SKM-1 (cell line): ENCODE results near the gene METTL8.
"Not testable (repeated sequence)": the region's sequence is repeated elsewhere in the genome, so short reads cannot be mapped to it uniquely, and the experiment has no call there.

Source experiments
- DNase-seq: peaks from one replicate; lab custom pipeline; 2025; ENCODE audit not compliant: unreplicated experiment; lab: John Stamatoyannopoulos, UW

The METTL8 gene

DNA sequence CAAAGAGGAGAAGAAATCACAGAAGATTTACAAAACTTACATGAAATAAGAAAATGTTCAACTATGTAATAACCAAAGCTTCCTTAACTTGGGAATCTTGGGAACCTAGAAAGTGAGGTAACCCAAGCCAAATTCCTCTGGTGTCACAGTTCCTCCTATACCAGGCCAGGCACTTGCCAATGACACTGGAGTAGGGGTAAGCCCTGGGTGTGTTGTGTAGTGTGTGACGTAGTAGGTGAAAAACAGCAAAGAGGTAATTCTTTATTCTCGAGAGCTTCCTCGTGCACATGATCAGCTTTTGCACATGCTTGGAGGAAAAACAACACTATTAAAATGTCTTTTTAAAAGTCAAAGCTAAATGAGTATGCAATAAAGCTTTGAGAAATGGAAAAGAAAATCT, 118.0 kb downstream of the METTL8 start:
- DNase-seq, result no peak

DNA sequence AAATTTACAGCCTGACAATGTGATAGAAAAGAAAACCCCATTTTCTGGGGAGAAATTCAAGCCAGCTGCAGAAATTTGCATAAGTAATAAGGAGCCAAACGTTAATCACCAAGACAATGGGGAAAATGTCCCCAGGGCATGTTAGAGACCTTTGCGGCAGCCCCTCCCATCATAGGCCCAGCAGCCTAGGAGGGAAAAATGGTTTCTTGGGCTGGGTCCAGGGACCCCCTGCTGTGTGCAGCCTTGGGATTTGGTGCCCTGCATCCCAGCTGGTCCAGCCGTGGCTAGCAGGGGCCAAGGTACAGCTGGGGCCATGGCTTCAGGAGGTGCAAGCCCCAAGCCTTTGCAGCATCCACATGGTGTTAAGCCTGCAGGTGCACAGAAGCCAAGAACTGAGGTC, 121.6 kb downstream of the METTL8 start:
- not testable (repeated sequence) for DNase-seq

DNA sequence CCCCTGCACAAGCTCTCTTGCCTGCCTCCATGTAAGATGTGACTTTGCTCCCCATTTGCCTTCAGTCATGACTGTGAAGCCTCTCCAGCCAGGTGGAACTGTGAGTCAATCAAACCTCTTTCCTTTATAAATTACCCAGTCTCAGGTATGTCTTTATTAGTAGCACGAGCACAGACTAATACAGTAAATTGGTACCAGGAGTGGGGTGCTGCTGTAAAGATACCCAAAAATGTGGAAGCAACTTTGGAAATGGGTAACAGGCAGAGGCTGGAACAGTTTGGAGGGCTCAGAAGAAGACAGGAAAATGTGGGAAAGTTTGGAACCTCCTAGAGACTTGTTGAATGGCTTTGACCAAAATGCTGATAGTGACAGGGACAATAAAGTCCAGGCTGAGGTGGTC, 122.2 kb downstream of the METTL8 start:
- not testable (repeated sequence) for DNase-seq

DNA sequence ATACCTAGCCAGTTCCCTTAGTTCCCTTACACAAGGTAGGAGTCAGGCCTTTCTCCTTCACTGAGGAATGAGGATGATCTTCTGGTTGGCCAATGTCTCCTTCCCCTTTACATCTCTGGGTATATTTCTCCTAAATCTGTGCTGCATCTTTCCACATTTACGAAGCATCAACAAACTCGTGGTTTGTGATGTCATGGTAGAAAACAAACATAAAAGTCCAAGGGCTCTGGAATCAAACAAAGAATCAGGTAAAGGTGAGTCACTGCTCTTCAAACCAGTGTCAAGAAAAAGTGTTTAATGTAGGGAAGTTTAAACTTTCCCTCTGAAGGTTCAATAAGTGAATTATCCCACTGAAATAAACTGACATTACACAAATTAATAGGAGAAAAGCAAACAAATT, 122.9 kb downstream of the METTL8 start:
- DNase-seq, result no peak

- DNase-seq, result no peak
Measured at GRCh38 chr2:171309455-171310286, 124.1 kb downstream of the METTL8 start.

- no peak for DNase-seq
Measured at GRCh38 chr2:171308280-171309054, 125.3 kb downstream of the METTL8 start.

DNA sequence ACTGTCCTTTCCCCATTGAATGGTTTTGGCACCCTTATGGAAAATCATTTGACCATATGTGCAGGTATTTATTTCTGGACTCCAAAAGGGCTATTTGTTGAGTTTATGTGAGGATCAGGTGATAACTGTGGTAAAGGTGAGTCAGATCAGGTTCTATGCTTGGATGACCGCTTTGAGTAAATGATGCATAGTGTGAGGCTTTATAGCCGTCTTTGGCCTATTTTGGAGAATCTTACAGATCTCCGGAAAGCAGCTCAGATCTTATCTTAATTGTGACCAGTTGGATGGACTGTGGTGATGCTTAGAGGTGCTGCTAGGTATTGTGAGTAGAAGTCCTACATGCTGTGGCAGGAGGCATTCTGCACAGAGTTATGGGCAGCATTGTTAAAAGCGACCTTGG, 126.2 kb downstream of the METTL8 start:
- no peak for DNase-seq

DNA sequence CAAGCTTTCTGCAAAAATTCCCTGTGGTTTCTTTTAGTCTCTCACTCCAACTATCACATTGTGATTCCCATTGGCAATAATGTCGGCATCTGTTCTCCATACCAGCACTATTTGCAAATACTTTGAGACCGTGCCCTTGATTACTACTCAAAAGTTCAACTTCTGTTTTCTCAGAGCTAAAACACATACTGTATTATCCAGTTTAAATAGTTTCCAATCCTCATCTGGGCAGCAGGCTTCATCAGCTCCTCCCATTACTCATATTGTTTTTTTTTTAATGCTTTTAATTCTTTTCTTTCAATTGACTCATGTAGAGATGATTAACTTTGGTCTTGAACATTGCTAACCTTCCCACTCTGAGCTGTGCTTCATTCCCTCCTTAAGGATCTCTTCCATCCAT, 135.8 kb downstream of the METTL8 start:
- no peak for DNase-seq

DNA sequence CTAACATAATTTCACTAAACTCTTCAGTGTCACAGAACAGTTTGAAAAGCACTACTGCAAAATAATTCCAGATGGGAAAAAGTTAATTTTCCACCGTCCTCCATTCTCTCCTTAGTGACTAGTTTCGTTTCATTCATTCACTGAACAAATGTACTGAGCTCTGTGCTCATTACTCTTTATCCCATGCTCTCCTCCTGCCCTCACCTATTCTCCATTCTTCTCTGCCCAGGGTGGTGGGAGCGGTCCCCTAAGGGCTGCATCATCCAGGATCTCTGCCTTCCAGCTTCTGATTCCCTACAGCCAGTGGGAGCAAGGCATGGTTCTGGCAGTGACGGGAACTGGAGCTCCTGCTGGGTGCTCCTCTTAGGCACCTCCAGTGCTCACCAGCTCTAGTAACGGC, 139.2 kb downstream of the METTL8 start:
- DNase-seq, result no peak

DNA sequence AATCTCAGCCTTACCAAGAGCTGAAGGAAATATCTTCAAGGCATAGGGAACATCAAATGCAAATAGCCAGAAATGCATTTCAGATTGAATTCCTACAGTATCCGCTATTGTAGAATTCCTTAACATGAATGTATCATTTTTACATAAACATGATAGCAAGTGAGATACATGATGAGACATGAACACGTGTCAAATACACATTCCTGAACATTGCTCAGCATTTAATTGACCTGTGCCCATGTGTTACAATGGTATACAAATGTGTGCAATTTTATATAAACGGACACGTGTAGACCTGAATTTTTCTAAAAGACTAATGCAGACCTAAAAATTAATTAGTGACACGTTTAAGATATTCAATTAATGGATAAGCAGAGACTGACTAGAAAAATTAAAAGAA, 140.1 kb downstream of the METTL8 start:
- DNase-seq, result no peak

DNA sequence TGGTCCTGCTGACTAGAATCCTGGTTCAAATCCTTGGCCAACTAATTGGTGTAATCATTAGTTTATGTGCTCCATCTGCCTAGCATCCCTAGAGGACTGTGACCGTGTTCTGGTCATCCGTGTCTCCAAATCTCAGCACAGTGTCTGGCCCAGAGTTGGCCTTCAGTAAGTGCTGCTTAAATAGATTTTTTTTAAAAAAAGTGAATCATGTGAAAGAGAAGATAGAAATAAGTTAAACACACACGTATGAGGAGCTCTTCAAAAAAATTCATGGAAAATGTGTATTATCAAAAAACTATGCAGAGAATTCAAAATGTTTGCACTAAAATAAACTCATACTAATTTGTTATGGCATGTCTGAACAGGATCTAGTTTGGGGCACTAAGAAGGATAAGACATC, 143.8 kb downstream of the METTL8 start:
- DNase-seq, result no peak

- DNase-seq, result no peak
Measured at GRCh38 chr2:171289316-171289715, 144.5 kb downstream of the METTL8 start.

DNA sequence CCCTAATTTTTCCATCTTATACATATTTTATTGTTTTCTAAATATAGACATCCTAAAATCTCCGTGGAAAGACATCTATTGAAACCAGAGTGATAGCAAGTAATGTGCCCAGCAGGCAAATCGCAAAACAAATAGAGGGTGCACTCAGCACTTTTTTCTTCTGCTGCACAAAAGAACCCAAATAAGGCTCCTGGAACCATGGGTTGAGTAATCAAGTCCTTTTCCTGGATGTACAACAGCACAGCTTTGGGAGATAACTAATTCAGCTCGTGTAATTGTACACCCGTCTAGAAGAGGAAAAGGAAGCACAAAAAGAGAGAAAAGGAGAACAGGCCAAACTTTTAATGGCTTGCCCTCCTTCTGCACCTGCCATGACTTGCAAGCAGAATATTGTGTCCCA, 146.2 kb downstream of the METTL8 start:
- DNase-seq, result no peak

DNA sequence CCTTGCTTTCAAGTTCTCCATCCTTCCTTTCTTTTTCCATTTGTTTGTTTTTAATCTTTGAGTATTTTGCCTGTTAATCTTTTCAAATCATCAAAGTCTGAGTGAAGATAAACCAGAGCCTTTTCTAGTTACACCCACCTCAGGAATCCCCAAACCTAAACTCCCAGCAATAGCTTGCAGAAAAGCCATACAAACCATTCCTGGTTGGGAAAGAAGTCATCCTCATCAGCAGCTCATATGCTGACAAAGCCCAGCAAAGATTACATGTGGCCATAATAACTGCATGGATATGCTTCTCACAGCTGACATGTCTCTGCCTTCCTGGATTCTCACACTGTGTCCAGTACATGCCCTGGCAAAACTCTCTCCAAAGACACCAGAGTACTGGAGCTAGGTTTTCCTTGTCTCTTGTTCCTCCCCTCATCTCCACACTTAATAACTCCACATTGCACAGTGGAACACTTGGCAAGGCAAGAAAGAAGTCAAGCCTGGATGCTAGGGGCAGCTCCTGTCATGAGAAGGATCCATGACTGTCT, 146.7 kb downstream of the METTL8 start:
- no peak for DNase-seq

DNA sequence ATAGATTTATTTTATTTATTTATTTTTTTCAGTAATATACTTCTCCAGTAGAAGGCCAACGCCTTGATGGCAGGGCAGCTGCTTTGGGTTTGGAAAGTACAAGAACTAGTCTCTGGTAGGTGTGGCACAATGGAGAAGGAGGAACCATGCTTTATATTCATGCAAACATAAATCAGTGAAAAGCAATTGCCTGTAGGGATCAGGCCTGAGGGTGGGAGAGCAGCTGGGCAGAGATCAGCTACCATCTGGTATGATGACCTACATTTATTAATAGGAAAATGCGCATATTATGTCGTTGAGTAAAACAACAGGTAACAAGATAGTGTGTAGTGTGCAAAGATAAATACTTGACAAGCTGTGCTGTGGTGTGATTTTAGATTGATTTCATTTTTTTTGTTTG, 152.7 kb downstream of the METTL8 start:
- no peak for DNase-seq

DNA sequence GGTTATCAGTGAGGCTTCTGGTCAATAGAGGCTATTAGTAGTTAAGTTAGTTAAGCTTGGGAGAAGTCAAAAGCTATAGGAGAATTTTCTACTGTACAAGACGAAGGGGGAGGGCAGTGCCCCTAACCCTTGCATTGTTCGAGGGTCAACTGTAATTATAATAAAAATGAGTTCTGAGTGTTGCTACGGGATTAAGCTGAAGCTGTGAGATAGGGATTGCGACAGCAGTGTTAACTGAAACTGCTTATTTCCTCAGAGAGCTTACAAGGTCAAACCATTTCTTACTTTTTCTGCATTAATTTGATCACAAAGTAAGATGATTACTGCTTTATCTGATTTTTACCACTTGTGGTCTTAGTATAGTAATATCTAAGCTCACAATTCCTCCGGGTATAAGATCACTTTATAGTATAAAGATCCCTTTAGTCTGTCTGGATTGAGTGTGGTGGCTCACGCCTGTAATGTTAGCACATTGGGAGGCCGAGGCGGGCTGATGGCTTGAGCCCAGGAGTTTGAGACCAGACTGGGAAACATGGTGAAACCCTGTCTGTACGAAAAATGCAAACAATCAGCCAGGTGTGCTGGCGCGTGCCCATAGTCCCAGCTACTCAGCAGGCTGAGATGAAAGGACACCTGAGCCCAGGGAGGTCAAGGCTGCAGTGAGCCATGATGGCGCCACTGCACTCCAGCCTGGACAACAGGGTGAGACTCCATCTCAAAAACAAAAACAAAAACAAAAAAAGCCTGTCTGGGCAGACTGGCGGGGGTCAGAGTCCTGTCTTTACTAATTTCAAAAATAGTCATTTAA, 153.6 kb downstream of the METTL8 start:
- DNase-seq, result no peak

DNA sequence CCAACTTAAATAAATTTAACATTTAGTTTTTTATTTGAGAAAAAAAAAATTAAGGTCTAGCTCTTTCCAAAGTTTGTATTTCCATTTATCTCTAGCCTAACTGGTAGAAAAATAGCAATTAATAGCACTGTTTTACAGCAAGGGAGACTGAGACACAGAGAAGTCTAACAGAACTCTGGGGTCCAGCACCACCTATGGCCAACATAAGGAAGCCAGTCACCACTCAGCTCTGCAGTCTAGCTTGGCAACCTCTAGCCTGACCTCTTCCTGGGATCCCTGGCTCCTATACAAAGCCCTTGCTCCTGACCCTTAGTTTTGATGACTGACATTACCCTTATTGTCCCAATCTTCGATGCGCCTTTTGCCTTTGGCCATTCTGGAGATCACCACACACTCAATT, 159.0 kb downstream of the METTL8 start:
- no peak for DNase-seq

DNA sequence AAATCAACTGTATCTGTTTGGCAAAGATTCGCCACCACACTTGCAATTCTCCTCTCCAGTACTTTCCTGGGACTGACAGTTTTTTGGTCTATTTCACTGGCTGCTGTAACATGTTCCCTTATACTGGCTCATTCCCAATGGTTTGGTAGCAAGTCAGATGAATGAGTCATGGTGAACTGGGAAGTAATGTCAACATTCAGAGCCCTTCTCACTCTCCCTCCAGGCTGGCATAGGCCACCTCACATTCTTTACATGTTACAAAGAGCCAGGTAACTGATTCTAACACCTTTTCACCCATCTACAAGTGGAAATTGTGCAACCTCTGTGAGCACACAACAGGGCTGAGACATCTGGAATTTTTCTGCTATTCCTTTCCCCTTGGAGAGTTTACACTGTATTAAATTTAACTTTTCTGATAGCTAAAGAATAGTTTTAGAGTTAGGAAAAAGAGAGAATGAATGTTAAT, 161.8 kb downstream of the METTL8 start:
- no peak for DNase-seq

DNA sequence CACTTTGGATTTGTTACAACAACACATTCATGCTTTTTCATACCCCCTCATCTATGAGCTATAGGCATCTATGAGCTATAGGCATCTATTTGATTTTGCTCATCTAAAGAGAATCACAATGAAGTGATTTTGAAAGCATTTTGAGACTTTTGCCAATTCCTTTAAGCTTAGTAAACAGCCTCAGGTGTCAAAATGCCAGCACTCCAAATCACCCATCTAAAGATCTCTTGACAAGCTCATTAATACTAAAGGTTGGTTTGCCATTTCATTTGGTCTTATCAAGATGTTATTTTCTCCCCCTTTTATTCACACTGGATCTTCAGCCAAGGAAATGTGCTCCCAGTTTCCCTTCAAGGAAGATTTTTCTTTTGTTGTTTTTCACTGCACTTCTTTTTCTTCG, 162.4 kb downstream of the METTL8 start:
- DNase-seq, result no peak

DNA sequence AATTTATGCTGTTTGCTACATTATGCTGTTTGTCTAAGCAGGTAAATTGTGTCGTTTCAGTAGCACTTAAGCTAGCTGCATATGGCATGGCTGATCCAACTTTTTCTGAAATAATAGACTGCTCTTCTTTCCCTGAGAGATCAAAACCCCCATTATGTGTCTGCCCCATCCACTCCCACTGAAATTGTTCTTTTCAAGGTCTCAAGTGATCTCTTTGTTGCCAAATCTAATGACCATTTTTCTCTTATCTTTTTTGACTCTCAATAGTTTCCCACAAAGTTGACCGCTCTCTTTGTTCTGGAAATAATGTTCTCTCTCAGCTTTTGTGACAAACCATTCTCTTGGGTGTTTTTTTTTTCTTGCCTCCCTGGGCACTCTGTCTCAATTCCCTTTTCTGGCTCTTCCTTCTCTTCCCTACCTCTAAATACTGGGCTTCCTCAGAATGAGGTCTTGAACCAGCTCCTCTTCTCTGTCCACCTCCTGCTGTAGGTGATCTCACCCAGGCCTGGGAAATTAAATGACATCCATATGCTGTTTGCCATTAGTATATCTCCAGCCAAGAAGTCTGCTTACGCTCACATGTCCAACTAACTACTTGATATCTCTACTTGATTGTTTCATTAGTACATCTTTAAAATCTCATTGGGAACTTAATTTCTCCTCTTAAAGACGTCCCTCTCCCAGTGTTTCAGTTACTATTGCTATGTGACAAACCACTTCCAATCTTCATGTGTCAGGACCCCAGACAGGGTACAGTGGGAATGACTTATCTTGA, 165.7 kb downstream of the METTL8 start:
- no peak for DNase-seq
